Mucosa of stomach (tissue), 1 donor: ENCODE results near the gene TOB1.

Source experiments
- H3K27me3 ChIP-seq: one replicate; pipeline ENCODE4 v1.7.0; 2013; ENCODE audit warnings: mild to moderate bottlenecking, low read length; ENCODE audit not compliant: control insufficient read depth, insufficient read depth
- H3K36me3 ChIP-seq: one replicate; pipeline ENCODE4 v1.7.0; 2013; ENCODE audit warnings: low read length; ENCODE audit not compliant: control insufficient read depth, insufficient read depth
- H3K4me1 ChIP-seq: one replicate; pipeline ENCODE4 v1.7.0; 2013; ENCODE audit warnings: mild to moderate bottlenecking, low read length; ENCODE audit not compliant: control insufficient read depth, insufficient read depth
- H3K4me3 ChIP-seq: one replicate; pipeline ENCODE4 v1.7.0; 2013; ENCODE audit warnings: low read length
- H3K9ac ChIP-seq: one replicate; pipeline ENCODE4 v1.7.0; 2013; ENCODE audit warnings: mild to moderate bottlenecking, low read length, moderate library complexity
- H3K9me3 ChIP-seq: one replicate; pipeline ENCODE4 v1.7.0; 2013; ENCODE audit warnings: mild to moderate bottlenecking, low read length, moderate library complexity; ENCODE audit not compliant: control insufficient read depth
- donor health status: Pancreatic carcinoma.

The TOB1 gene

GRCh38 chr17:50848039-50848438 is 18.1 kb downstream of the TOB1 start:
- Histone ChIP-seq H3K9ac (no peak overlapping the region), H3K4me3 (no peak overlapping the region), H3K4me1 (peaks cover 16% of the 10 kb centered on the region), H3K36me3 (no peaks in the 10 kb centered on the region), H3K9me3 (no peaks in the 10 kb centered on the region), H3K27me3 (no peaks in the 10 kb centered on the region)

DNA sequence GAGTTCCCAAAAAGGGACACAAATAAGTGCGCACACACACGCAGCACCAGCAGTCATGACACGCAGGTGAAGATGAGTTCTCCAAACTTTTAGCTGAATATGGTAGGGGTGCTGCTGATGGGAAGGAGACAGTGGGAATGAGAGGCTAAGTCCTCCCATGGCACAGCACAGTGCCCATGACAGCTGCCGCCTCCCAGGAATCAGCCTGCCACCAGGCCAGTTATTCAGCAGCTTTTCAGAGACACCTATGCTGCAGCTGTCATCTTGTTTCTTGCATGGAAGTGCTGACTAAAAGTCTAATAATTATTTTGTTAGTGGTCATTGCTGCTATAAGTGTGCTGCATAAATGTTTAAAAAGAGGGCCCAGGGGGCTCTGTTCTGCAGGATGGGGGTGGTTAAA is 18.6 kb downstream of the TOB1 start:
- no peaks in the 10 kb centered on the region for H3K9me3 ChIP-seq
- no peaks in the 10 kb centered on the region for H3K36me3 ChIP-seq
- peaks cover 11% of the 10 kb centered on the region for H3K4me1 ChIP-seq
- H3K27me3 ChIP-seq = no peaks in the 10 kb centered on the region
- no peak overlapping the region for H3K9ac ChIP-seq
- no peak overlapping the region for H3K4me3 ChIP-seq

- no peaks in the 10 kb centered on the region for H3K27me3 ChIP-seq
- H3K36me3 ChIP-seq = no peaks in the 10 kb centered on the region
- H3K9ac ChIP-seq = no peak overlapping the region
- H3K4me3 ChIP-seq = no peak overlapping the region
- peaks cover 5% of the 10 kb centered on the region for H3K4me1 ChIP-seq
- no peaks in the 10 kb centered on the region for H3K9me3 ChIP-seq
These were observed 20.7 kb downstream of the TOB1 start for GRCh38 chr17:50845240-50846147.

DNA sequence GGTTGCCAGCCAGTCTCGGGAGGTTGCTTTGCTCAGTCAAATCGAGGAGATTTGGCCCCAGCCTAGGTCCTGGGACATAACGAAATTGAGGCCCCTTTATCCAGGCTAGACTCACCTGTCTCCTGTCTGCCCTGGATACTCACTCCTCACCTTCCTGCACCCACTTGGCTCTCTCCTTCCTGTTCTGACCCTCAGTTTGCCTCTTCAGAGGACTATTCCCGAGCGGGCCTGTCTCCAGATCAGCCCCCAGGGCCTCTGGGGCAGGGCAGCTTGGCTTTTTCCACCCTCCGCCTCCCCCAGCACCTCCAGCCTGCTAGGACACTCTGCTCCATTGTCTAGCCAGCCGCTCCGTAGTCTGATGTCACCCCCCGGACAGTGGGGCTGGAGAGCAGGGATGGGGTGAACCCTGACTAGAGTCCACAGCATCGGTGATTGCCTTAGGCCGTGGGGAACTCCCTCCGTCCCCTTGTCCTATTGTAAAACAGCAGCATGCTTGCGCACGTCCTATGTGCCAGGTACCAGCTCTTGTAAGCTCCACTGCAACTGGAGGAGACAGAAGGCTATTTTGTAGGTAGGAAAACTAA is 21.9 kb downstream of the TOB1 start:
- no peaks in the 10 kb centered on the region for H3K27me3 ChIP-seq
- no peak overlapping the region for H3K9ac ChIP-seq
- H3K4me3 ChIP-seq = no peak overlapping the region
- H3K9me3 ChIP-seq = no peaks in the 10 kb centered on the region
- peaks cover 5% of the 10 kb centered on the region for H3K4me1 ChIP-seq
- H3K36me3 ChIP-seq = no peaks in the 10 kb centered on the region

GRCh38 chr17:50843150-50843905 is 22.8 kb downstream of the TOB1 start:
- peaks cover 5% of the 10 kb centered on the region for H3K4me1 ChIP-seq
- no peaks in the 10 kb centered on the region for H3K9me3 ChIP-seq
- no peaks in the 10 kb centered on the region for H3K36me3 ChIP-seq
- no peaks in the 10 kb centered on the region for H3K27me3 ChIP-seq
- H3K4me3 ChIP-seq = no peak overlapping the region
- no peak overlapping the region for H3K9ac ChIP-seq

DNA sequence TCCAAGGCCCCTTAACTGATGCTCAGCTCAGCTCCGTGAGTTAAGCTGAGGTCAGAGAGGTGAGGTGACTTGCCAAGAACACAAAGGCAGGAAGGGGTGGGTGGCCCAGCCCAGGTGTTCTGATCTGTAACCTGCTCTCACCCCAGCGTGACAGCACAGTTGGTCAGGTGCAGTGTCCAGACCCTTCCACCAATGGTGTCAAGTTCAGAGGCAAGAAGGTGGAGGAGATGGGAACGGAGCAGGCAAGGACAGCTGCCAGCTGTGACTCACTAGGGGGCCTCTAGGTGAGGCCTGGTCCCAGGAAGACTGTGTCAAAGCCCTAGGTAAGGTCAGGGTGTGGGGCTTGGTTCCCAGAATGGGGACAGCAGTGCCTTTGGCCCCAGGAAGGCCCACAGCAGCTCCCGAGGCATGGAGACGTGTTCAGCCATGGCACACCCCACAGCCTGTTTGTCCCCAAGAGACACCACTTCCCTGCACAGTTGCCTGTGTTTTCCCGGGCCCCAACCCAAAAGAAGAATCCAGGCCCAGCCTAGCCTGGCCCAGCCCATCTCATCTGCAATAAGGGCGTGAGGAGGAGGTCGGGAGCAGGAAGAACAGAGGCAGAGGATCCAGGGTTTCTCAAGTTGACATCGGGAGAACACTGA is 23.5 kb downstream of the TOB1 start:
- Histone ChIP-seq H3K4me3 (no peak overlapping the region), H3K9ac (no peak overlapping the region), H3K9me3 (no peaks in the 10 kb centered on the region), H3K27me3 (no peaks in the 10 kb centered on the region), H3K36me3 (no peaks in the 10 kb centered on the region), H3K4me1 (peaks cover 5% of the 10 kb centered on the region)

DNA sequence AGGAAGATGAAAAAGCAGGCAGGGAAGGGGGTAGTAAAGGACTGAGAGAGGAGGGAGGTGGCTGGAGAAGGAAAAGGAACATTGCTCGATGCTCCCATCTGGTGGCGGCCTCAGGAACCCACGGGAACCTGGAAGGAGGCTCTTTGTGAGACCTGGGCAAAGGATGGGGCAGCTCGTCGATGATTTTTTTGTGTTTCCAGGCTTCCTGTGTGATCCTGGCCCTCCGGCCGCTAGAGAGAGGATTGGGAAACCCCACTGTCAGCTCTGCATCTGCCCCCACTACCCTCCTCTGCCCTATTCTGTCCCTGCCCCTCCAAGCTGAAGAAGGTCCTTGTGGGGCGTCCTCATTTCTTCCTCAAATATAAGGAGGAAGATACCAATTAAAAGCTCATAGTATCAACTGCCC is 24.2 kb downstream of the TOB1 start:
- Histone ChIP-seq H3K9ac (no peak overlapping the region), H3K4me1 (peaks cover 5% of the 10 kb centered on the region), H3K36me3 (no peaks in the 10 kb centered on the region), H3K4me3 (no peak overlapping the region), H3K27me3 (no peaks in the 10 kb centered on the region), H3K9me3 (no peaks in the 10 kb centered on the region)

DNA sequence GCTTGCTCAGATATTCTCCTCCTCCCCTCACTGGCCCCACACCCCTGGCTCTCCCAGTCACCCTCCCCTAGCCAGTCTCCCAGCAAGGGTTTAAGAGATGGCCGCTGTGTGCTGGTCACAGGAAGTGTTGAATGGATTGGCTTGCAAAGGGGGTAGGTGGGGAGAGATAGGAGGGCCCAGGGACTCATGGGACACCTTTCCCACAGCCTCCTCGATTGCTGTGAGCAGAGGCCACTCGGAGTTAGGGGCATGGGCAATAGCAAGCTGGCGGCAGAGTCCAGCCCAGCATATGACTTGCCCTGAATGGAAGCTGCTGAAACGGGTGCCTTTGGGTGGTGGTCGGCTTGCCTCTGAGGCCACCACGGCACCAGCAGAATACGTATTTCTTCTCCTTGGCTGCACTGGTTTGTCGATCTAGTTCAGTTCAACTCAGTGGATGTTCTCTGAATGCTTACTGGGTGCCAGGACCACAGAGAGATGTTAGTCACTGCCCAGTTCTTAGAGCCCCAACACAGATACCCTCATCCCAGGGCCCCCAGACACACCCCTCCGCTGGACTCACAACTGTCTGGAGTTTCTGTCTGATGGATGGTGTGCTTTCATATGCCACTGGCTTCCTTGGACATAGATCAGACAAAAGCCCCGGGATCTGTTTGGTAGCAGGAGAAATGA is 24.7 kb downstream of the TOB1 start:
- H3K9ac ChIP-seq = no peak overlapping the region

GRCh38 chr17:50840311-50840851 is 25.8 kb downstream of the TOB1 start:
- Histone ChIP-seq H3K4me1 (peaks cover 6% of the 10 kb centered on the region), H3K27me3 (peaks cover 7% of the 10 kb centered on the region), H3K36me3 (no peaks in the 10 kb centered on the region), H3K9me3 (no peaks in the 10 kb centered on the region), H3K4me3 (no peak overlapping the region), H3K9ac (no peak overlapping the region)

More for the DNA sequence above, 24.7 kb downstream of the TOB1 start:
- H3K36me3 ChIP-seq = no peaks in the 10 kb centered on the region
- no peak overlapping the region for H3K4me3 ChIP-seq
- H3K9me3 ChIP-seq = no peaks in the 10 kb centered on the region
- H3K27me3 ChIP-seq = no peaks in the 10 kb centered on the region
- peaks cover 5% of the 10 kb centered on the region for H3K4me1 ChIP-seq

DNA sequence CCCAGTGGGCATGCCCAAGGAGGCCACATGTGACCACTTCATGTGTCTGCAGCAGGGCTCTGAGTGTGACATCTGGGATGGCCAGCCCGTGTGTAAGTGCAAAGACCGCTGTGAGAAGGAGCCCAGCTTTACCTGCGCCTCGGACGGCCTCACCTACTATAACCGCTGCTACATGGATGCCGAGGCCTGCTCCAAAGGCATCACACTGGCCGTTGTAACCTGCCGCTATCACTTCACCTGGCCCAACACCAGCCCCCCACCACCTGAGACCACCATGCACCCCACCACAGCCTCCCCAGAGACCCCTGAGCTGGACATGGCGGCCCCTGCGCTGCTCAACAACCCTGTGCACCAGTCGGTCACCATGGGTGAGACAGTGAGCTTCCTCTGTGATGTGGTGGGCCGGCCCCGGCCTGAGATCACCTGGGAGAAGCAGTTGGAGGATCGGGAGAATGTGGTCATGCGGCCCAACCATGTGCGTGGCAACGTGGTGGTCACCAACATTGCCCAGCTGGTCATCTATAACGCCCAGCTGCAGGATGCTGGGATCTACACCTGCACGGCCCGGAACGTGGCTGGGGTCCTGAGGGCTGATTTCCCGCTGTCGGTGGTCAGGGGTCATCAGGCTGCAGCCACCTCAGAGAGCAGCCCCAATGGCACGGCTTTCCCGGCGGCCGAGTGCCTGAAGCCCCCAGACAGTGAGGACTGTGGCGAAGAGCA is 26.4 kb downstream of the TOB1 start:
- Histone ChIP-seq H3K9ac (no peak overlapping the region), H3K4me1 (peaks cover 11% of the 10 kb centered on the region), H3K36me3 (no peaks in the 10 kb centered on the region), H3K9me3 (no peaks in the 10 kb centered on the region), H3K4me3 (no peak overlapping the region), H3K27me3 (peaks cover 9% of the 10 kb centered on the region)
